ENCODE data around the gene TC2N. TPM values are rescaled to one million over a fixed set of nuclear protein-coding genes. Genes with fewer than 3 reads are reported as not detected.

Gene TC2N
- total and polyA plus RNA-seq, 2 of the 4 experiments (the other 2 are of a cell fraction), result 0.03 to 0.18 TPM

GRCh38 chr14:91851563-91851962 is 15.8 kb downstream of the TC2N start:
- dilution Hi-C loops (cut with HindIII; ENCODE audit: low sequenced_read_pairs, unreplicated experiment) (no loop called here), intact Hi-C loops (cut with micrococcal nuclease) (no loop called here), in situ Hi-C loops (cut with MboI; ENCODE audit: low sequenced_read_pairs) (no loop called here)
- WGBS, 2 experiments (ENCODE audit: extremely low coverage in 2 of 2, insufficient read length in 1 of 2), result no CpG with 5 or more reads among the region's 1 CpG
- Histone ChIP-seq H3K79me1 (ENCODE audit: low read depth in 1 of 2, low read length in 2 of 2) (no peaks in the 10 kb centered on the region), H3K23ac (ENCODE audit: low read depth, low read length) (no peak overlapping the region), H3K9me3 (ENCODE audit: control insufficient read depth, insufficient read depth, low read length) (no peaks in the 10 kb centered on the region), H4K5ac (ENCODE audit: low read depth, low read length) (no peak overlapping the region), H3K56ac (ENCODE audit: extremely low read depth, insufficient read depth, low read length) (no peak overlapping the region), H2BK15ac (ENCODE audit: low read depth, low read length) (no peak overlapping the region), H3K9me1 (ENCODE audit: insufficient read depth, low read length) (no peaks in the 10 kb centered on the region), H3K9ac (ENCODE audit: low read depth, low read length) (no peak overlapping the region), H4K8ac (ENCODE audit: low read depth in 2 of 2, low read length in 2 of 2) (no peak overlapping the region), H3K4me2 (ENCODE audit: low read depth, low read length) (no peak overlapping the region), H3K4ac (ENCODE audit: low read depth, low read length) (no peak overlapping the region), H3K4me1 (ENCODE audit: control insufficient read depth, insufficient read depth, low read length) (no peaks in the 10 kb centered on the region), H2AFZ (replicated peaks; ENCODE audit: low read length, poor library complexity) (no peak overlapping the region), H2BK120ac (ENCODE audit: low read depth, low read length) (no peak overlapping the region), H4K20me1 (ENCODE audit: insufficient read depth, low read length) (no peaks in the 10 kb centered on the region), H3K27ac (ENCODE audit: insufficient read depth, low read length) (no peak overlapping the region), H3K4me3 (ENCODE audit: insufficient read depth, low read depth, low read length) (no peak overlapping the region), H3K36me3 (ENCODE audit: control insufficient read depth, insufficient read depth, low read length) (no peaks in the 10 kb centered on the region), H4K91ac (ENCODE audit: insufficient read depth, low read depth, low read length) (no peak overlapping the region), H3K18ac (ENCODE audit: low read depth, low read length) (no peak overlapping the region), H2AK9ac (replicated peaks; ENCODE audit: low read depth, low read length, poor library complexity) (no peak overlapping the region), H2BK5ac (ENCODE audit: low read depth, low read length, poor library complexity, severe bottlenecking) (no peak overlapping the region), H2BK20ac (ENCODE audit: low read depth, low read length) (no peak overlapping the region), H3K27me3 (ENCODE audit: control insufficient read depth, insufficient read depth, low read length) (no peaks in the 10 kb centered on the region; the same call in 1 of the 2 replicates), H2AK5ac (ENCODE audit: low read depth, low read length) (no peak overlapping the region), H3K14ac (replicated peaks; ENCODE audit: low read depth, low read length) (no peak overlapping the region)
- no peak for ATAC-seq (ENCODE audit: low read depth)
- no TSS peak for BruUV-seq (replicated peaks)
- DNase-seq, result no peak
- ChIA-PET POLR2A (ENCODE audit: unreplicated experiment) (no interaction called here), CTCF (no interaction called here)
- TF ChIP-seq RAD21 (IDR thresholded peaks at IDR 0.05; ENCODE audit: low read length) (no peak), CHD1 (IDR thresholded peaks at IDR 0.05; ENCODE audit: low read depth, low read length) (no peak)
